ENCODE measurements around the gene EXOSC9.

EXOSC9 gene

DNA sequence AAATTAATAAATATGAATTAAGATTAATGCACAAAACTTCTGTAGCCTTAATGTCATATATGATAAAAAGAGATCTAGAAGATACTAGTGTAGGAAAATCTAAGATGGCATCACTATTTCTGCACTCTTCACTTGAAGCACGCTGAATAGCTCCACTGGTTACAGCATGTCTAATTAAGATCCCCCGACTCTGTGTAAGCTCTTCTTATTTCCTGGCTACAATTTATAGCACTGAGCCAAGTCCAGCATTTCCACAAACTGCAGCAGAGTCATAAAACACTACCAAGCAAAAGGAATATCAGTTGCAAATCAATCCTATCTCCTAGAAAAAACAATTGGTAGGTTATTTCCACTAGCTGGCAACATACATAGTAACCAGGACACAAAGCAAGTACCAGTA is 23.8 kb downstream of the EXOSC9 start:
- no peak for DNase-seq

DNA sequence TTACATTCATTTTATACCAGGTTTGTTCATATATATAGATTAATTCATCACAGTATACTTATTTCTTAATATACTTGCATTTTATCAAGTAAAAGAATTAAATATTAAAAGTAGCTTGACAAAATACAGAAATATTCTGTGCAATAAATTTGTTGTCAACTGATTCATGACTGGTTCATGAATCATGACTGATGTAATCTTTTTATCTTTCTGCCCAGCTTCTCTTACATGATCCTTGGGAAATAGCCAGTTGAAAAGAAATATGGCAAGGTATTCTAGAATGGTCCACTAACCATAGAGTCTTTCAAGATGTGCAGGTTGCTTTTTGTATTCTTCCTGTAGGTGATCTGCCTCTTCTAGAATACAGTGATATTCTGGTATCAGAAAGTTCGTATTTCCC is 26.7 kb downstream of the EXOSC9 start:
- no peak for DNase-seq

DNA sequence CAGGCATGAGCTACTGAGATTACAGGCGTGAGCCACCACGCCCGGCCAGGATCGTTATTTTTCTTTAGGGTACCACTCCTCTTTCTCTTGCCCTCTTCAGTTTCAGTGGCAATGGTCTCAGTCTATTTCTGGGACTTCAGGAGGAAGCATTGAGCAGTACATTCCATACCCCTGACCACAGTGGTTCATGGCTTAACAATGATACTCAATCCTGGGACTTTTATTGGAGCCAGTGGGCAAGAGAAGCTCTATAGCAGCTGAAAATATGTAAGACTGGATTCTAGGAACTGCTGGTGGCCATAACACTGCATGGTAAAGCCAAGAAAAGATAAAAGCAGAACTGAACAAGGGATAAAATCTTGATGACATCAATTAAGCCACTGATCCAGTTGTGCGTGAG is 28.4 kb downstream of the EXOSC9 start:
- DNase-seq: no peak

DNA sequence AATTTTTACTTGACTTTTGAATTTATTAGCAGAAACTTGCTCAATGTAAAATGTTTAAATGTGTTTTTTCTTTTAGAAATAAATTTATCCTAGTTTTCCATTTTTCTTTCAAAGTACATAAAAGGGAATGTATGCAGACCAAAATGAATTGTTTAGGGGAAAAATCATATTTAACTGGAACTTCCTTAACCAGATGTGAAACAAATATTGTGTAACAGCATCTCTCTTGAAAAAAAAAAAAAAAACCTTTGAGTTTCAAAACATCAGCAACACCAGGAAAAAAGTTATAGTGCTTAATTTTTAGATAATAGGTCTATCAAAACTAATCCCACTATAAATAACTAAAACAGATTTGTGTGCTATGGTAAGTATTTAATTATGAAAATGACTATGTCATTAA is 37.0 kb downstream of the EXOSC9 start:
- no peak for DNase-seq

DNA sequence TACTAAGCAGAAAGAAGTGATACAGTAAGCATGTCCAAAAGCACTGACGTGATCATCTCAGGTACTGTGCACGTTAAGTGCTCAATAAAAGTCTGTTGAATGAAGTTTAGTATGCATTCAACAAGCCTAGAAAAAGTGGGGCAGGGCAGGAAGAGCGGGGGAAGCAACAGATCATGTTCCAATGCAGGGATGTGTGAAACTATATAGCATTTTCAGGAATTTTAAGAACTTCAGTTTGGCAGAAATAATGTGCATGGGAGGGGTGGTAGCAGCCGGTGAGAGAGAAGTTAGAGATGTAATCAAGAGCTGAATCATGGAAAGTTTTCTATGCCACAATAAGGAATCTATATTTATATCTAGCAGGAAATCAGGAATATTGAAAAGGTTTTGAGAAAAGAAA is 41.7 kb downstream of the EXOSC9 start:
- no peak for DNase-seq

DNA sequence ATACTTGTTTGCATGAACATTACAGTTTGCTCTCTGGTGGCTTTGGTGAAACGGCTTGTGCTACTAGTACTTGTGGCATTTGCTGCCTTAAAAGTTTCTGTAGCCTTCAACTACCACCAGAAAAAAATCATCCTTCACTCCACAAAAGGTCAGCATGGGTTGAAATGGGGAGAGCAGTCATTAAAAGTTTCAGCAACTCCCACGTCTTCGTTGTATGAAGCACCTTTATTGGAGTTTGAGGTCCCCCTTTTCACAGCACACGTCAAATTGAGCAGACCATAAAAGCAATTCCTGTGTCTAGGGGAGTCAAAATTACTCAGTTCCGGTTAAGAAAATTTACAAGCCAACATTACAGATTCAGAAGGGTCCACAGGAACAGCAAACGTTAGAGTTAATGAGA is 45.5 kb downstream of the EXOSC9 start:
- no peak for DNase-seq

DNA sequence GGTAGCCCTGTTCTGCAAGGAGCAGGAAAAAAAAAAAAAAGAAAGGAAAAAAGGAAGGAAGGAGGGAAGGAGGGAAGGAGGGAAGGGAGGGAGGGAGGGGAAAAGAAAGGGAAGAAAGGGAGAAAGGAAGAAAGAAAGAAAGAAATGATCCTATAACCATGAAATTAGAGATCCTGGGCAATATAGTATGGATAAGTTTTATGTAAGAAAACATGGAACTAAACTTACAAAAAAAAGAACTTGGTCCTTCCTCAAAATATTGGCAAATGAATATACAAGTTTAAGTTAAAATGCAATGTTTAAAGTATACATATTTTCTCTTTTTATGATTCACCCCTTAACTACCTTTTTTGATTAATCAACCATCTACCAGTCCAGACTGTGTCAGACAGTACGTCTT is 50.2 kb downstream of the EXOSC9 start:
- no peak for DNase-seq

DNA sequence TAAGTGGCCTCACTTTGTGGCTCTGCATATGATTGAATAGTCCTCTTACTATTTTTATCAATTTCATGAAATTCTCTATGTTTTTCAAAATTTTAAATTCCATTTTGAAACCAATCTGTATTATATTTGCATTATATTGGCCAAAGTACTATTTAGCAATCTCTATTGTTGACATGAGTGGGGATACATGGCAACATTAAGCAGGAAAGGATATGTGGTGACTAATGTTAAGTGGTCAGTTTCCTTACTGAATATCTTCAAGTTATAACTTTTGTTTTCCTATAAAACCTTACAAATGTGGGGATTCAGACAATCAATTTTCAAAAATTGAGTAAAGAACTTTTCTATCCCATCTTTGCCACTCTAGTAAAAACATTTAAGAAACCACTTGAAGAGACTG is 59.0 kb downstream of the EXOSC9 start:
- DNase-seq: no peak

DNA sequence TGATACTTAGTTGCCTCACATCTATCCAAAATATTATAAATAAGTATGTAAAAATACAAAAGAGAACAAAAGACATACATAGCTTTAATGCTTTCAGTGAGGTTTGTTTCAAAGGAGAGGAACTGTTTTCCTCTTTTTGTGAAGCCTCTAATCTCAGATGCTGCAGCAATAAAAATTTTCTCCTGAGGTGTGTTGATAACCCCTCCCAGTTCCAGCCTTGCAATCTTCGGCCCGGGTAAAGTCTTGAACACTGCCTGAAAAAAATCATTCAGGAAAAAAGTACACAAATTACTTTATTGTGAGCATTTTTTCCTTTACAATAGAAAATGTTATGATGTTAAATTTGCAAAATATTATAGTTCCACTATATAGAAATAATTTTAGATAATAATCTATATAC is 60.3 kb downstream of the EXOSC9 start:
- DNase-seq: no peak

DNA sequence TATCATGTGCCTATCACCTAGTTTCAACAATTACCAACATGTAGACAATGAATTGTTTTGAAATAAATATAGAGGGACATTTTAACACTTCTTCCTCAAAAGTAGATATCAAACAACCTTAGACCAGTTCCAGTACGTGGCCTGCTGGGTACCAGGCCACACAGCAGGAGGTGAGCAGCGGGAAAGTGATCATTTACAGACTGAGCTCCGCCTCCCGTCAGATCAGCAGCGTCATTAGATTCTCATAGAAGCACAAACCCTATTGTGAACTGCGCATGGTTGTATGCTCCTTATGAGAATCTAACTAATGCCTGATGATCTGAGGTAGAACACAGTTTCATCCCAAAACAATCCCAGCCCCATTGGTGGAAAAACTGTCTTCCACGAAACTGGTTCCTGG is 62.7 kb downstream of the EXOSC9 start:
- DNase-seq: no peak

All from bone marrow (tissue), 2 donors.